GM12801 (cell line): Measurements from ENCODE around the gene ASTN2.

Source experiments
- TF ChIP-seq, protein P1 (sequence below): IDR thresholded peaks from one replicate; pipeline ENCODE4 v1.5.1; 2011; ENCODE audit warnings: control low read depth; ENCODE audit not compliant: insufficient read length; ENCODE audit errors: extremely low read depth

ASTN2 gene

DNA sequence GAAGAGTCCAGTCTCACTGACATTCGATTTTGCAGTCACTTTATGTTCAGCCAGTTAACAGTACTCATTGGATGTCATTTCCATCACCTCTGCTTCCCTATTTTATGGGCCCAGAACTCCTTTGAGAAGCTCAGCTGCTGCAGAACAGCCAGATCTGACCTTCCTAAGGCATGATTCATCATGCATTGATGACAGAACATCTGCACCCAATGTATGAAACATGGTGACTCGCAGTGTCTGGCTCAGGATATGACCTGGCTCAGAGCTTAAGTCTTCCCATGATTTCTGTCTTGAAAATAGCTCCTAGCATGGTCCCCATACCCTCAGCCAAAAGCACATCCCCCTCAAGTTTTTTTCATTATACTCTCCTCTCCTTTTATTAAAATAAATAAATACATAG is 820.3 kb downstream of the ASTN2 start:
- TF ChIP-seq, protein P1, sequence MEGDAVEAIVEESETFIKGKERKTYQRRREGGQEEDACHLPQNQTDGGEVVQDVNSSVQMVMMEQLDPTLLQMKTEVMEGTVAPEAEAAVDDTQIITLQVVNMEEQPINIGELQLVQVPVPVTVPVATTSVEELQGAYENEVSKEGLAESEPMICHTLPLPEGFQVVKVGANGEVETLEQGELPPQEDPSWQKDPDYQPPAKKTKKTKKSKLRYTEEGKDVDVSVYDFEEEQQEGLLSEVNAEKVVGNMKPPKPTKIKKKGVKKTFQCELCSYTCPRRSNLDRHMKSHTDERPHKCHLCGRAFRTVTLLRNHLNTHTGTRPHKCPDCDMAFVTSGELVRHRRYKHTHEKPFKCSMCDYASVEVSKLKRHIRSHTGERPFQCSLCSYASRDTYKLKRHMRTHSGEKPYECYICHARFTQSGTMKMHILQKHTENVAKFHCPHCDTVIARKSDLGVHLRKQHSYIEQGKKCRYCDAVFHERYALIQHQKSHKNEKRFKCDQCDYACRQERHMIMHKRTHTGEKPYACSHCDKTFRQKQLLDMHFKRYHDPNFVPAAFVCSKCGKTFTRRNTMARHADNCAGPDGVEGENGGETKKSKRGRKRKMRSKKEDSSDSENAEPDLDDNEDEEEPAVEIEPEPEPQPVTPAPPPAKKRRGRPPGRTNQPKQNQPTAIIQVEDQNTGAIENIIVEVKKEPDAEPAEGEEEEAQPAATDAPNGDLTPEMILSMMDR = no peak

DNA sequence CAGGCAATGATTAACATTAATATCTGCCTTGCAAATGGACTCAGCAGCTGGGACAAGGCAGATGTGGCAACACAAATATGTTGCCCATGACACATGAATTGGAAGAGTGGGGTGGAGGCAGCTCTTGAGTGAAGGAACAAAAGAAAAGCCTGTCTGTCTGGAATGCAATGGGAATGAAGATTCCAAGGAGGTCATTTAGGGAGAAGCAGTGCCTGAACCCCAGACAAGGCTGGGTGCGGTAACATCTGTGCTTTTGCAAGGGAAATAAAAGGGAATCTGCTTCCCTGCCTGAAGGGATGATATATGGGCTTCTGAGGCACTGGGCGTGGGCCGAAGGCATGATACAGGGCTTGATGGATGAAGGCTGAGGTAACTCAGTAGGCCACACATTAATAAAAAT is 821.9 kb downstream of the ASTN2 start:
- TF ChIP-seq, protein P1 = no peak

DNA sequence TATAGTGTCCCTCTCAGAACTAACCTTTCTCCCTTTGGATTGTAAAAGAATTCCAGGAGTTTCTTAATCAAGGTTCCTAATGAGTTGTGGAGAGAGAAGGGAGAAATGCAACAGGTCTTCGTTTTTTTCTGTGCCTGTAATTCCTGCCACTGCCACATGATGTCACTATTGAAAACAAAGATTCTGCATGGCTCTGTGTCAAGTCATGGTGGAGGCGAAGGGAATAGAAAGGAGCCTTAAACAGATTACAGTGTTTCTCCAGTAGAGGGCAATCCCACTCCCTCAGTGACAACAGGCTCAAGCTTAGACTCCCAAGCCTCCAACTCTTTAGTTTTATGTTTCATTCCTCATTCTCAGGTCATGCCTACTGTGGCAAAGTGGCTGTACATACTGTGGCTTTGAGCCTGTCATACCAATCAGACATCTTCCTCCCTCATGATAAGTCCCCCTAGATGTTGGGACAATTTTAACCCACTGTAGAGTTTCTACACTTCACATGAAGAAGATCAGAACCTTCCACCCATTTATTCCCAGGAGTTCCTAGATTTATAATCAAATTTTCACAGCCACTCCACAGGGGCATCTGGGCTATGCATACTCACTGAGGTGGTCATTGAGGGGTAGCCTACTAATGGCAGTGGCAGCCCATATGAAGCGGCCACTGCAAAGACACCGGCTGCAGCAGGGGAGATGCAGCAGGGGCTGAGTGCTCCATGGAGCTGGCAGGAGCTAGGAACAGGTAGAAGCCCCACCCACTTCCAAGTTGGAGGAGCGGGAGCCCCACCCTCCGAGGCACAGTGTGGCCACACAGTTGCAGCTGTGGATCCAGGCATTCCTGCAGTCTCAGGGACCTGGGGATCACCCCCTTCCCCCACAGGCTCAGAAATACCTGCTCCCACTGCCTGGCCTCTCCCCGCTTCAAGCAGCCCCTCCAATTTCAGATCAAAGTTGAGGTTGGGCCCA is 825.2 kb downstream of the ASTN2 start:
- TF ChIP-seq, protein P1 = no peak

DNA sequence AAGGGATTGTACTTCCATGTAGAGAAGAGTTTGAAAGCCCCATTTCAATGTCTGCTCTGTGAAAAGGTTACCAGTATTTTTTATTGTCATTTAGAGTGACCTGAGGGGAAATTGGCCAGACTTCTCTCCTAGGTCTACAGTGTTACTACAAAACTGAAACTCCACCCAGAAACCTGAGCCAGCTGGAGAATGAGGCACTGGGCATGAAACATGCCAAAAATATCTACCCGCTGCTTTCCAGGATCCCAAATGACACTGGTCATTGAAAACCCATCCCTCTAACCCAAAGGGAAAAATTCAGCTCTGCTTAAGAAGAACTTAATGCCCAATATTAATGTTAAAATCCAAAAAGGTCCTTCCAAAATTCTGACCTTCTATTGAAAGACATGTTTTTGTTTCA is 826.9 kb downstream of the ASTN2 start:
- TF ChIP-seq, protein P1 = no peak

DNA sequence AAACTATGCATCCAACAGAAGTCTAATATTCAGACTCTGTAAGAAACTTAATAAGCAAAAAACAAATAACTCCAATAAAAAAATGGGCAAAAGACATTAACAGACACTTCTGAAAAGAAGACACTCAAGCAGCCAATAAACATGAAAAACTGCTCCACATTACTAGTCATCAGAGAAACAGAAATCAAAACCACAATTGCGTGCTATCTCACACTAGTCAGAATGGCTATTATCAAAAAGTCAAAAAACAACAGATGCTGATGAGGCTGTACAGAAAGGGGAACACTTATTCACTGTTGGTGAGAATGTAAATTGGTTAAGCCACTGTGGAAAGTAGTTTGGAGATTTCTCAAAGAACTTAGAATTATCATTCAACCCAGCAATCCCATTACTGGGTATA is 829.0 kb downstream of the ASTN2 start:
- TF ChIP-seq, protein P1 = no peak

DNA sequence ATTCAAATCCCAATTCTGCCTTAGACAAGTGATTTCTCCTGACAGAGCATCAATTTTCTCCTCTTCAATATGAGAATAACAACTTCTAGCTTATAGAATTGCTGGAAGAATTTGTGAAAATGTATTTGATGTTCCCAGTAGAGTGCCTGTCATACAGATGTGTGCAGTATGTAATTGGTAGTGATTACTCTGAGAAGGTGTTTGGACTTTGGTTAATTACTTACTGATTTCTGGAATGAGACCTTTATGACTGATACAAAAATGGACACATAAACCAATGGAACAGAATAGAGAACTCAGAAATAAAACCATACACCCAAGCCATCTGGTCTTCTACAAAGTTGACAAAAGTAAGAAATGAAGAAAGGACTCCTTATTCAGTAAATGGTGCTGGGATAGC is 829.7 kb downstream of the ASTN2 start:
- TF ChIP-seq, protein P1 = no peak

DNA sequence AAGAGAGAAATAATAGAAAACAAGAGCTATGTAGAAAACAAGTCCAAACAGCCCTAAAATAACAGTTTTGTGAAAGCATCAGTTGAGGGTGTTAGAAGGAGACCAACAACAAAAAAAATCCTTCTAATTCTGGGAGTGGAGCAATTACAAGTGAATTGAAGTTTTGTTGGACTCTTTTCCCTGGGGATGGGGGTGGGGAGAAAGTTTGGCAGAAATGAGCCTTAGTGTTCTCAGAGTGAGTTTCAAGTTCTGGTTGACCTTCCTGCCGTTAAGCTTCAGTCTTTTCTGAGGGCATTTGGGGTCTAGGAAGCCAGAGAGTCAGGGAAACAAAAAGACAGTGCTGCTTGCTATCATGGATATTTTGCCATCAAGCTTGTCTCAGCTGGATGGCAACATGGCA is 834.0 kb downstream of the ASTN2 start:
- TF ChIP-seq, protein P1 = no peak
